Astrocyte (in vitro differentiated cells and primary cell): ENCODE measurements around the gene CMSS1.

Source experiments
- CTCF ChIP-seq: IDR thresholded peaks from 2 replicates; pipeline ENCODE4 v1.5.1; 2011; ENCODE audit warnings: low read depth, mild to moderate bottlenecking, inconsistent platforms, low read length, moderate library complexity; ENCODE audit not compliant: insufficient read depth
- EZH2 ChIP-seq: IDR thresholded peaks from 2 replicates; pipeline ENCODE4 v1.6.1; 2012; ENCODE audit warnings: mild to moderate bottlenecking, low read length, inconsistent platforms; ENCODE audit not compliant: insufficient read depth

GRCh38 chr3:99772171-99772570 is 45.5 kb upstream of the CMSS1 start:
- TF ChIP-seq EZH2 (no peak), CTCF (no peak)
